HG02623 (cell line): Measurements from ENCODE around the gene SLU7.

ENCODE experiments used
- ATAC-seq: cut with Tn5 transposase; IDR thresholded peaks from one replicate; pipeline ENCODE4 v1.9.1; 2021; ENCODE audit warnings: moderate library complexity; ENCODE audit not compliant: unreplicated experiment

Gene SLU7

DNA sequence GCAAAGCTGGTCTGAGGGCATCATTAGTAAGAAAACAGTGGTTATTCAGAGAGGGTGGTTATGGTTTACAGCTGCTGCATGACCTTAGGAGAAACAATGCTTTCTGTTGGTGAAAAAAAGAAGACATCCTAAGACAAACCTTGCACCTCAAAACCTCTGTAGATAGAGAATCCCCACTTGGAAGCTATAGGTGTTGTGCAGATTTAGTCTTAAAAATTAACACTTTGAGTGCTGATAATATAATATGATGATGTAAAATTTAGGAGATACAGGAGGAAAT, 1.4 kb upstream of the SLU7 start:
- ATAC-seq: no peak

DNA sequence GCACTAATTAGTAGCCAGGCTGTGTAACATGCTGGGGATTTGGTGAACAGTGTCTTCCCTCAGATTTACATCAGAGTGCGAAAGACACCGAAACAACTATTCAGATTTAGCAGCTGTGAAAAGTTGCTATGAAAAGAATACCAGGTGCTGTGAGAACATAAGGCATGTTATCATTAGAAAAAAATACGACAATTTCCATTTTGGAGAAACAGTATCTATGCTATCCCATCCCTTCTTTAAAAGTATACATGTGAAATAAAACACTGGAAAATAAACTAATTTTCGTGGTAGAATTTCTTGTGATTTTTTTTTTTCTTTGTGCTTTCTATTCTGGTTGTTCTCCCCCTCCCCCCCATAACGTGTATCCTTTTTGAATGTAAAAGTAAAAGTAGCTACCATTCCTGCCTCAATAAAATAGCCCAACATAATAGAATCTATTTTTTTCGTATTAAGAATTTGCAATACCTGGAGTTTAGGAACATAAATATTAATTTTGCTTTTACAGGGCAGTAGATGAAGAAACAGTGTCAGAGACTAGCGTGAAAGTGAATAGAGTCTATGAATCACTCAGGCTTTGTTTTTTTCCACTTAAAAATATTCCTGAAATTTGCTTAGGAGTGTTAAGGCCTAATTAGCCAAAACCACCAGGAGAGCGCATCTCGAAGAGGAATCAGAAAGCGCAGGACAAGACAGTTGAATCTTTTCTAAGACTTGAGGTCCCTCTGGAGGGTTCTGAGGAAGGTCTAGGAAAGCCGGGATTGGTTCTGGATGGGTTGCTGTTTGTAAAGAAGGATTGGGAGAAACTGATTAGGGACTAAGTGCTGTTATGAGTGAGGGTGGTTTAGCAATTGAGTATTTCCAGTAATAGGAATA, 813 bp upstream of the SLU7 start:
- ATAC-seq: peak; percentile 31

DNA sequence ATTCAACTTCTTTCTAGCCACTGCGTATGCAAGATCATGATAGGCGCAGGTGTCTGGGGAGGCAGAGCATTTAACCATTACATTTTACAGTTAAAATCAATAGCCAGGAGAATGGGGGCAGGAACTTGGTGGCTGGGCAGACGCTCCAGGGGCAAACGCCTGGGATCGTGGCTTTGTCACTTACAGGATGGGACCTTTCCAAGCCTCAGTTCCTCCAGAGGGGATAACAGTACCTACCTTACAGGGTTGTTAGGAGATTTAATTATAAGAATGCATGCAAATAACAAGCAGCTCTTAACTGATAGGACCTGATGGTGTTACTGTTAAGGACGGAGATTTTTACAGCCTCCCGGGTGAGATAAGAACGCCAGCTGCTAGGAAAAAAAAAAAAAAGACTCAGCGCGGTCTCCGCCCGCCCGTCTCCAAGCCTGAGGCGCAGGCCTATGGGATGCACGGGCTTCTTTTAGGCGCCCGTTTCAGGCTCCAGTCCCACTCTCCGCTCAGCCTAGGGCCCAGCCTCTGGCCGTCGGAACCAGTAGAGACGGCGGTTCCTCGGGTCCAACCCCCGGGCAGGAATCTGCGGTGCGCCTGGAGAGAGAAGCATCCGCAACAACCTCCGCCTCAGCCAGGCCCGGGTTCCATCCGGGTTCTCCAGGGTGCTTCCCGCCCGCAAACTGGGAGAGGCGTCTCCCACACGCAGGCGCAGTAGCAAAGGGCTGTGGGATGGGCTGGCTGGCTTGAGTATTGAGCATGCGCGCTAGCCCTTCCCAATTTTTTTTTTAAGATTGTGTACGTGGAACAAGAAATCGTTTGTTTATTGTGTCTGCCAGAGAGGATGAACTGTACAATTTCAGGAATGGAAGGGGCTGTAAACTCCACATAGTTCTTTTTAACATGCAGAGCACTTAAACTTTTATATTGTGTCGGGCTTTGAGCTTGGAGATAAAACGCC, 19.2 kb downstream of the SLU7 start, which contains the start of gene FAM200C:
Gene FAM200C (minus strand): TSS at position 653 of the 952 bp plus-strand sequence. CDS start 4,564 bp downstream, outside the sequence.
- peak; percentile 86 for ATAC-seq

DNA sequence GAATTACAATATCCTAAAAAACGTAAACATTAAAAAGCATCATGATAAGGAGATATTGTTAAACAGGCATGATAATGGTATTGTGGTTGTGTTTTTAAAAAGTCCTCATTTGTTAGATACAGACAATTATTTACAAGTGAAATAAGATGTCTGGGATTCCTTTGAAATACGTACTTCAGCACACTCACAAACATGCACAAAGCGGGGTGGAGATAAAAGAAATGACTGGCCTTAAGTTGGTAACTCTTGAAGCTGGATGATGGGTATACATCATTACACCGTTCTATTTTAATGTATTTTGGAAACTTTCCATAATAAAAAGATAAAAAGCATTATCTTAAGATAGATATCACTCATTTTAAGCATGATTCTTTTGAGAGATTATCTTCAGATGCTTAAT, 20.1 kb downstream of the SLU7 start:
- no peak for ATAC-seq

DNA sequence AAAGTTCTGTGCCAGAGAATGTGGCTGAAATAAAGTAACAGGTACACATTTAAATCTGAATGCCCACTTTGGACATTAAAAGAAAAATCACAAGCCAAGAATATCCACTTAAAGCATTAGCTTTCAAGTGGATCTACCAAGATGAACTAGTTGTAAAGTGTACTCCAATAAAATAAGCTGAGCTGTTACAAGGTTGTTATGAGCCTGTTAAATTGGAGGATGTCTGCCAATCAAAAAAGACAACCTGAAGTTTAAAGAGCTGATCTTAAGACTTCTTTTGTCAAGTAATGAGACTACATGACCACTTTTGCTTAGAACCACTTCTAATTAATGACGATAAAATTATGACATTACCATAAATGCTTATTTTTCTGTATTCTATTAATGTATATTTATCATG, 21.4 kb downstream of the SLU7 start:
- ATAC-seq: no peak

GRCh38 chr5:160395111-160395510, 23.8 kb downstream of the SLU7 start:
- ATAC-seq: no peak

DNA sequence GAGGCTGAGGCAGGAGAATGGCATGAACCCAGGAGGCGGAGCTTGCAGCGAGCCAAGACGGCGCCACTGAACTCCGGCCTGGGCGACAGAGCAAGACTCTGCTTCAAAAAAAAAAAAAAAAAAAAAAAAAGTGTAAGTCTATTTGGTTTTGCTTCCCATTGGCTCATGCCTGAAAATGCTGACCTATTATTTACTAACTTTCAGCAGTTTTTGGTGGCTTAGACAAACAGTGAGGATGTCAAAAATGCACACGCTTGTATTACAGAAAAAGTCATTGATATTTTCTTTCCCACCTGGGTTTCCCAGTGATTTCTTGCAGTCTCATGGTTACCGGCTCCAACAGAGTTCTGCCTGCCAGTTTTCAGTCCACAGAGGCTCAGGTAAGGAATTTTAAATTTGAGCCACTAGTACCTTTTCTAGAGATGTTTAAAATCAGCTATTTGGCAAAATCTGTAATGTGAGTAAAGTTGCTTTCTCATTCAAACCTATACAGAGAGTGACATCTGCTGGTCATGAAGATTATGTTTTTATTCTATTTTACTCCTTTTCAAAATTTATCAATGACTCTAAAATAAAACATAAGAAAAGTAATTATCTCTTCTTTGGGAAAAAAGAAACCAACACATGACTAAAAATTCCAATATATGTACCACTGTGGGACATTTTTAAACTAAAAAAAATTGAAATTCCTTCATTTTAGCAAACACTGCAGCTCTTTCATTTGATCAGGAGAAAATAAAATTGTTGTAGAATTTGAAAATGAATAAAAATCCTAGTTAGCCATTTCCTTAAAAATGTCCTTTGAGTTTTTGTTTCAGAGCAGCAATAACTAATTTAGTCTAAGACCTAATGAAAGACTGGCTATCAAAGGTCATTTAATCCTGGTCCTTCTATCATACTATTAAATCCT, 27.8 kb downstream of the SLU7 start:
- ATAC-seq: no peak

- ATAC-seq: no peak
These were observed 31.4 kb downstream of the SLU7 start for GRCh38 chr5:160387445-160387844.

DNA sequence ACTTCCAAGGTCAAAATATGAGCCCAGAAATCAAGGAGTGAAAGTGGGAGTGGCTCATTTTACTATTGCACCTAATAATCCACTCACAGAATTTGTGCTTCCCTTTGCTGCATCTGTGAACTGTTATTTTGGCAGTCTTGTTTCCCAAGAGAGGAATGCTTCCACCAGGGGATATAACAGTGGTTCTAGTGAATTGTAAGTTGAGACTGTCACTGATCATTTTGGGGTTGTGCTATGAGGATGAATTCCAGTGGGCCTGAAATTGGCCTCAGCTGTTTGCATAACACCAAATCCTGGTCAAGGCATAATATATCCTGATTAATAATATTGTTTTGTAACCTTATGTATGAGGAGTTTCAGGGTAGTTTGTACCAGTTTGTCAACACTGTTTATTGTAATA, 33.4 kb downstream of the SLU7 start:
- ATAC-seq: no peak

DNA sequence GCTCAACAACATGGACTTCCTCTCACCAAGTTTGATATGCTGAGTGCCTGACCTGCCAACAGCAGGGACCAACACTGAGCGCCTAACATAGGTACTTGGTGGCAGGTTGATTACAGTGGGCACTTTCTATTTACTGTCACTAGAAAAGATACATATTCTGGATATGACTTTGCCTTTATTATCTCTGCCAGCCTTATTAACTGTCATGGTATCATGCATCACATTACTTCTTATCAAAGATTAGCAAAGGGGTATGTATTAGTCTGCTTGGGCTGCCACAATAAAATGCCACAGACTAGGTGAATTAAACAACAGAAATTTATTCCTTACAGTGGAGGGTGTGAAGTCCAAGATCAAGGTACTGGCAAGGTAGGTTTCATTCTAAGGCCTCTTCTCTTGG, 34.2 kb downstream of the SLU7 start:
- ATAC-seq: no peak

DNA sequence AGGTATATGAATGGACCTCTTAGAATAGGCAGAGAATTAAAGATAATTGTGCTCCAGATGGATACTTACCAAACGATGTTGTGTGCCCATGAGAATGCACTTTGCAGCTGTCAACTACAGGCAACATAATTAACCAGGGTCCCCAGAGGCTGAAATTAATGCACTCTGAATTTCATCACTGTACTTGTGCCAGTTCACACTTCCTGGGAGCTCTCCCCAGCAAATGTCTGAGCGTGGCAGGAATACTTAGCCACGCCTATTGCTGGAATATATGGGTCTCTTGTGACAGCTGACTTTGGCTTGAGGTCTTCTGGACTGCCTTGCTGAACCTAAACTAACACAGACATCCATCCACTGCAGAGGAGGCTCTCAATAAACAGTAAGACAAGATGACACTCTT, 36.5 kb downstream of the SLU7 start:
- no peak for ATAC-seq

DNA sequence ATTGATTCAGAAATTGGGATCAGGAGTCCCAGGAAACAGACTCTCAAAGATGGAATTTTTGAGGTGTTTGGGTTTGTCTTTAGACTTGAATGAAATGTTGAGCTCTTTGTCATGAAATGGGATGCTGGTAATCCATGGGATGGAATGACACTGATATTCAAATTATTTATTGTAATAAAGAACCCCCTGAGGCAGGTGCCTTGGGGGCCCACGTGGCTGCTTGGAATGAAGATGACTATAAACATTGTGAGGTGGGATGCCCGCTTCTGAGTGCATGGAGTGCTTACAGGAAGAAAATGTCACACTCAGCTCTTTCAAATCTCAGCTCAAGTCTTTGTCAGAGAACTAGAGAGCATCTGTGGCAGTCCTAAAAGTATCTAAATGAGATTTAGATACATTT, 38.8 kb downstream of the SLU7 start:
- ATAC-seq: no peak

- ATAC-seq: no peak
These were observed 39.4 kb downstream of the SLU7 start for GRCh38 chr5:160379511-160379910.

DNA sequence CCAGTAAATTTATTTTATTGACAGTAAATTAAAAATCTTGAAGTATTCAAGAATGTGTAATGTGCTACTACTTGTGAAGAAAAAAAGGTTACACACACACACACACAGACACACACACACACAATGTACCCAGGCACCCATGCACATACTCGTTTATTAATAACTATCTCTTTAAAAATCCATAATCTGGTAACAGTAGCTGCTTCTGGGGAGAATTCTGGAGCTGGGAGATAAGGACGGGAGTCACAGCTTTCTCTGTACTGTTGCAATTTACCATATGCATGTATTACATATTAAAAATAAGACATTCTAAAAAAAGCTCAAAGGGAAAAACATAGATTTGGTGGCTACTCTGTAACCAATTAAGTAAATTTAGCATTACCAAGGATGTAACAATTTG, 40.6 kb downstream of the SLU7 start:
- no peak for ATAC-seq

DNA sequence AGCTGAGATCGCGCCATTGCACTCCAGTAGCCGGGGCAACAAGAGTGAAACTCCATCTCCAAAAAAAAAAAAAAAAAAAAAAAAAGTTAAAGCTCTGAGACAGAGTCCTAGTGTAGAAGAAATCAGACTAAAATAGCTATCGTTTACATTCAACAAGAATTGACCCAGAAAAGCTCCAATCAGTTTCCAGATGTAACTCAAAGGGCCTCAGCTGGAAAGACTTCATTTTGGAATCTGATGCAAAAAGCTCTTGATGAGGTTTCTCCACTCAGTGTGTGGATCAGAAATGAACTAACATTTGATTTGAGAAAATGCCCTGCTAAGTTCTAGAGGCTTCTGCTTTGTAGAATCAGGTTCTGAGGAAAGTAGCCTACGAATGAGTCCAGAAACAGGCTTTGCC, 41.2 kb downstream of the SLU7 start:
- no peak for ATAC-seq

- no peak for ATAC-seq
These were observed 42.5 kb downstream of the SLU7 start for GRCh38 chr5:160376416-160376815.

DNA sequence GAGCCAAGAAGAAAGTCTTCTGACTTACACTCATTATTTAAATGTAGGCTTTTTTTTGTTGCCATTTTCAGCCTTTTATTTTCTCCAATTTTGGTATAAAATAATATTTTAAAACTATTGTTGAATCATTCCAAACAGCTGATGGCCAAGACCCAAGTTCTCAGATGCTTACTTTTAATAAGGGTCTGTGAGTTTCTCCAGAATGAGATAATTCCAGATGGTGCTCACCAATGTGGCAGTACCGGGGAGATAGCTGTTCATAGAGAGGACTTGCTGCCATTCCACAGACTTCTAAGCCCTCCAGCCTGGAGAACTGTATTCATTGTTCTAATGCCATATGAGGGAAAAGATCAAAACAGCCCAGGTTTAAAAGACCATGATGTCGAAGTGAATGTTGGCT, 43.2 kb downstream of the SLU7 start:
- no peak for ATAC-seq

DNA sequence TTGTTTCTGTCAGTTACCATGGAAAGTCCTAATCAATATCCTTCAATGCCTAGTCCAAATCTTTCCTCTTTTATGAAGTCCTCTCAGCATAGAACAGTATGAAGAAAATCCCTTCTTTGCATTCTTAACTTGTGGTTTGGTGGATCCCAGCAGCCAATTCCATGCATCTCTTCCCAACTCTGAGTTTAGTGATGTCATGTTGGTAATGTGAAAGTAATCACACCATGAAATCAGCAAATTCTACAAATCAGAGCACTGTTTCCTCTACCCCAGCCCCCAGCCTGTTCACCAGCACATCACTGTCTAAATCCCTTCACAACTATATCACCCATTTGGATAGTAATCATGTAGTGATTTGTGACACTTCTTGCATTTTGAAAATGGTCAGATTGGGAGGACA, 43.7 kb downstream of the SLU7 start:
- no peak for ATAC-seq

DNA sequence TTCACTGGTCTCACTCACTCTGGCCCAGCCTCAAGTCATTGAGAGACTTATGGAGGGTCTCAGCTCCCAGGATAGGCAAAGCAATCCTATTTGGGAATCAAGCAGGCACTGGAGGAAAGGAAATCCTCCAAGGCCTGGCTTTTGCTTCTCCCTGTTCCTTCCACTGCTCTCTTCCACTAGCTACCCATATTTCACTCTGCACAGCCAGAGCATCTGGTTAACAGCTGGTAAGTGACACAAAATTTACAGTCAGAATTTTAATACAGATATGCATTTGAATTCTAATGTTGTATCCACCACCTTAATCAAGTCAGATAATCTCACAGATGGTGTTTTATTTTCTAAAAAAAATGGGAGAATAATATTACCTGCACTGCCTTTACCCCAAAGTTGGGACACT, 47.6 kb downstream of the SLU7 start:
- no peak for ATAC-seq

DNA sequence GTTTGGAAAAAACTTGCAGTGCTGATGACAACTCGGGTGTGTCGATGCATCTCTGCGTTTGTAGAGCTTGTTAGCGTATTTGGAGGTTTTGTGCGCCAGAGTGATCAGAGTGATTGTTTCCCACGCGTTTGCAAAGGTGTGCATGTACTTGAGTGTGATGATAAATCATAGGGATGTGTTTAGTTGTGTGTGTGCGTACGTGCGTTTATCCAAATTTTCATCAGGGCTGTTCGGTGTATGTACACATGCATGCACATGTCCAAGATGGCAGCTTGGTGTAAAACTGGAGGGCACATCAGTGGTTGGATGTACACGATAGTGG, 48.2 kb downstream of the SLU7 start:
- no peak for ATAC-seq
